ENCODE measurements around the gene TFPT.

TFPT gene, protein sequence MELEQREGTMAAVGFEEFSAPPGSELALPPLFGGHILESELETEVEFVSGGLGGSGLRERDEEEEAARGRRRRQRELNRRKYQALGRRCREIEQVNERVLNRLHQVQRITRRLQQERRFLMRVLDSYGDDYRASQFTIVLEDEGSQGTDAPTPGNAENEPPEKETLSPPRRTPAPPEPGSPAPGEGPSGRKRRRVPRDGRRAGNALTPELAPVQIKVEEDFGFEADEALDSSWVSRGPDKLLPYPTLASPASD

GRCh38 chr19:54115109-54116063, at the start of gene TFPT, which contains the start of gene PRPF31:
Gene TFPT (minus strand): TSS chr19:54115657. CDS start chr19:54115269, 388 bp downstream.
Gene PRPF31 (plus strand): TSS chr19:54115754. CDS start chr19:54118279, 2,525 bp downstream.
- H3K4me1 ChIP-seq (ENCODE audit: low read length): peaks cover 4% of the 10 kb centered on the region; the same call in 1 of the 2 replicates
- H3K9ac ChIP-seq (ENCODE audit: low read length): peak within 1 kb of the TSS; percentile 82
- H3K79me2 ChIP-seq (ENCODE audit: low read length): peaks cover 26% of the 10 kb centered on the region
- TF ChIP-seq, protein P1, sequence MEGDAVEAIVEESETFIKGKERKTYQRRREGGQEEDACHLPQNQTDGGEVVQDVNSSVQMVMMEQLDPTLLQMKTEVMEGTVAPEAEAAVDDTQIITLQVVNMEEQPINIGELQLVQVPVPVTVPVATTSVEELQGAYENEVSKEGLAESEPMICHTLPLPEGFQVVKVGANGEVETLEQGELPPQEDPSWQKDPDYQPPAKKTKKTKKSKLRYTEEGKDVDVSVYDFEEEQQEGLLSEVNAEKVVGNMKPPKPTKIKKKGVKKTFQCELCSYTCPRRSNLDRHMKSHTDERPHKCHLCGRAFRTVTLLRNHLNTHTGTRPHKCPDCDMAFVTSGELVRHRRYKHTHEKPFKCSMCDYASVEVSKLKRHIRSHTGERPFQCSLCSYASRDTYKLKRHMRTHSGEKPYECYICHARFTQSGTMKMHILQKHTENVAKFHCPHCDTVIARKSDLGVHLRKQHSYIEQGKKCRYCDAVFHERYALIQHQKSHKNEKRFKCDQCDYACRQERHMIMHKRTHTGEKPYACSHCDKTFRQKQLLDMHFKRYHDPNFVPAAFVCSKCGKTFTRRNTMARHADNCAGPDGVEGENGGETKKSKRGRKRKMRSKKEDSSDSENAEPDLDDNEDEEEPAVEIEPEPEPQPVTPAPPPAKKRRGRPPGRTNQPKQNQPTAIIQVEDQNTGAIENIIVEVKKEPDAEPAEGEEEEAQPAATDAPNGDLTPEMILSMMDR (IDR thresholded peaks at IDR 0.05; ENCODE audit: low read length): no peak
- TF ChIP-seq EZH2 (optimal IDR thresholded peaks at IDR 0.05; ENCODE audit: low read depth, low read length) (no peak), EZH2phosphoT487 (IDR thresholded peaks at IDR 0.05; ENCODE audit: low read length) (no peak)
- no peaks in the 10 kb centered on the region for H3F3A ChIP-seq (ENCODE audit: insufficient read depth, low read length)
- H3K27me3 ChIP-seq (replicated peaks; ENCODE audit: insufficient read depth, low read length): no peaks in the 10 kb centered on the region
- peak within 1 kb of the TSS; percentile 80 for H2AFZ ChIP-seq (ENCODE audit: low read length)
- H4K20me1 ChIP-seq (ENCODE audit: insufficient read depth, low read length): no peaks in the 10 kb centered on the region
- H3K4me2 ChIP-seq (ENCODE audit: low read depth, low read length): peak within 1 kb of the TSS; percentile 92
- peak within 1 kb of the TSS; percentile 64 for H3K27ac ChIP-seq (ENCODE audit: low read length)
- no peaks in the 10 kb centered on the region for H3K36me3 ChIP-seq (replicated peaks; ENCODE audit: insufficient read depth, low read length)
- H3K4me3 ChIP-seq (ENCODE audit: low read length): peak within 1 kb of the TSS; percentile 85
- no peaks in the 10 kb centered on the region for H3K9me3 ChIP-seq (replicated peaks; ENCODE audit: insufficient read depth, low read length)
- no peaks in the 10 kb centered on the region for H3K9me2 ChIP-seq (replicated peaks; ENCODE audit: insufficient read depth, low read length)
- DNase-seq: peak; percentile 98

GRCh38 chr19:54165222-54165621, 49.8 kb upstream of the TFPT start:
- no peak overlapping the region for H3K27ac ChIP-seq (ENCODE audit: low read length)

GRCh38 chr19:54164369-54165068, 49.1 kb upstream of the TFPT start:
- Histone ChIP-seq H3K9ac (ENCODE audit: low read length) (no peak overlapping the region), H3K4me1 (ENCODE audit: low read length) (peaks cover 10% of the 10 kb centered on the region), H3K4me2 (ENCODE audit: low read depth, low read length) (no peak overlapping the region), H3K79me2 (ENCODE audit: low read length) (peaks cover 5% of the 10 kb centered on the region; the same call in 1 of the 2 replicates), H3K4me3 (ENCODE audit: low read length) (no peak overlapping the region), H3K27me3 (replicated peaks; ENCODE audit: insufficient read depth, low read length) (peaks cover 24% of the 10 kb centered on the region), H3K36me3 (replicated peaks; ENCODE audit: insufficient read depth, low read length) (no peaks in the 10 kb centered on the region), H4K20me1 (ENCODE audit: insufficient read depth, low read length) (no peaks in the 10 kb centered on the region), H3K9me3 (replicated peaks; ENCODE audit: insufficient read depth, low read length) (no peaks in the 10 kb centered on the region), H3F3A (ENCODE audit: insufficient read depth, low read length) (no peaks in the 10 kb centered on the region), H2AFZ (ENCODE audit: low read length) (no peak overlapping the region), H3K9me2 (replicated peaks; ENCODE audit: insufficient read depth, low read length) (no peaks in the 10 kb centered on the region), H3K27ac (ENCODE audit: low read length) (no peak overlapping the region)
- TF ChIP-seq, protein P1 (IDR thresholded peaks at IDR 0.05; ENCODE audit: low read length): no peak
- no peak for TF ChIP-seq EZH2 (optimal IDR thresholded peaks at IDR 0.05; ENCODE audit: low read depth, low read length)
- no peak for TF ChIP-seq EZH2phosphoT487 (IDR thresholded peaks at IDR 0.05; ENCODE audit: low read length)
- DNase-seq: no peak

More at GRCh38 chr19:54165222-54165621, 49.8 kb upstream of the TFPT start:
- Histone ChIP-seq H3F3A (ENCODE audit: insufficient read depth, low read length) (no peaks in the 10 kb centered on the region), H3K79me2 (ENCODE audit: low read length) (peaks cover 5% of the 10 kb centered on the region; the same call in 1 of the 2 replicates), H3K4me1 (ENCODE audit: low read length) (peaks cover 10% of the 10 kb centered on the region), H3K9me2 (replicated peaks; ENCODE audit: insufficient read depth, low read length) (no peaks in the 10 kb centered on the region), H2AFZ (ENCODE audit: low read length) (no peak overlapping the region), H4K20me1 (ENCODE audit: insufficient read depth, low read length) (no peaks in the 10 kb centered on the region), H3K4me2 (ENCODE audit: low read depth, low read length) (no peak overlapping the region), H3K36me3 (replicated peaks; ENCODE audit: insufficient read depth, low read length) (no peaks in the 10 kb centered on the region), H3K9ac (ENCODE audit: low read length) (no peak overlapping the region), H3K27me3 (replicated peaks; ENCODE audit: insufficient read depth, low read length) (peaks cover 24% of the 10 kb centered on the region), H3K4me3 (ENCODE audit: low read length) (no peak overlapping the region), H3K9me3 (replicated peaks; ENCODE audit: insufficient read depth, low read length) (no peaks in the 10 kb centered on the region)
- TF ChIP-seq, protein P1 (IDR thresholded peaks at IDR 0.05; ENCODE audit: low read length): no peak
- TF ChIP-seq EZH2 (optimal IDR thresholded peaks at IDR 0.05; ENCODE audit: low read depth, low read length) (no peak), EZH2phosphoT487 (IDR thresholded peaks at IDR 0.05; ENCODE audit: low read length) (no peak)
- no peak for DNase-seq
